ENCODE results near the gene MEG3. TPM values are rescaled to one million over a fixed set of nuclear protein-coding genes. Genes with fewer than 3 reads are reported as not detected.

Gene MEG3
- total RNA-seq, 2 experiments from 2014 or later, result not detected

GRCh38 chr14:100867631-100868315 is 41.9 kb downstream of the MEG3 start:
- Histone ChIP-seq H3K9me3 (ENCODE audit: low read length) (no peaks in the 10 kb centered on the region), H3K4me2 (ENCODE audit: low read length) (no peak overlapping the region), H3K4me3 (ENCODE audit: low read depth, low read length, poor library complexity, severe bottlenecking) (no peak overlapping the region), H3K79me2 (ENCODE audit: insufficient read depth, low read depth, low read length) (no peaks in the 10 kb centered on the region), H3K27ac (ENCODE audit: low read depth, low read length, poor library complexity, severe bottlenecking) (no peak overlapping the region), H3K9me2 (ENCODE audit: insufficient read depth, low read length) (no peaks in the 10 kb centered on the region), H2AFZ (ENCODE audit: low read length) (no peak overlapping the region), H4K20me1 (ENCODE audit: insufficient read depth, low read length) (no peaks in the 10 kb centered on the region), H3K36me3 (ENCODE audit: insufficient read depth, low read length) (no peaks in the 10 kb centered on the region), H3K4me1 (ENCODE audit: insufficient read depth, low read length, poor library complexity, severe bottlenecking) (no peaks in the 10 kb centered on the region)
- POLR2A ChIA-PET, result no interaction called here
- no peak for TF ChIP-seq CTCF (conservative IDR thresholded peaks at IDR 0.05; ENCODE audit: low read length)
- no peak for TF ChIP-seq EZH2phosphoT487 (IDR thresholded peaks at IDR 0.05; ENCODE audit: borderline replicate concordance, low read depth, low read length)
- no TSS peak for BruUV-seq (replicated peaks)
- intact Hi-C loops (cut with micrococcal nuclease; ENCODE audit: unreplicated experiment), result no loop called here
- no peak for DNase-seq (ENCODE audit: low spot score)
- CTCF ChIA-PET (ENCODE audit: unreplicated experiment), result no interaction called here

- no peak for TF ChIP-seq EZH2phosphoT487 (IDR thresholded peaks at IDR 0.05; ENCODE audit: borderline replicate concordance, low read depth, low read length)
- no peak for TF ChIP-seq CTCF (conservative IDR thresholded peaks at IDR 0.05; ENCODE audit: low read length)
- Histone ChIP-seq H3K4me2 (ENCODE audit: low read length) (no peak overlapping the region), H3K9me2 (ENCODE audit: insufficient read depth, low read length) (no peaks in the 10 kb centered on the region), H2AFZ (ENCODE audit: low read length) (no peak overlapping the region), H3K4me3 (ENCODE audit: low read depth, low read length, poor library complexity, severe bottlenecking) (no peak overlapping the region), H3K27ac (ENCODE audit: low read depth, low read length, poor library complexity, severe bottlenecking) (no peak overlapping the region), H3K4me1 (ENCODE audit: insufficient read depth, low read length, poor library complexity, severe bottlenecking) (no peaks in the 10 kb centered on the region), H3K9me3 (ENCODE audit: low read length) (no peaks in the 10 kb centered on the region), H3K79me2 (ENCODE audit: insufficient read depth, low read depth, low read length) (no peaks in the 10 kb centered on the region), H3K36me3 (ENCODE audit: insufficient read depth, low read length) (no peaks in the 10 kb centered on the region), H4K20me1 (ENCODE audit: insufficient read depth, low read length) (no peaks in the 10 kb centered on the region)
- POLR2A ChIA-PET, result no interaction called here
- DNase-seq (ENCODE audit: low spot score), result no peak
- CTCF ChIA-PET (ENCODE audit: unreplicated experiment), result no interaction called here
- BruUV-seq (replicated peaks), result no TSS peak
- intact Hi-C loops (cut with micrococcal nuclease; ENCODE audit: unreplicated experiment), result no loop called here
Observed at GRCh38 chr14:100868621-100869370, 42.9 kb downstream of the MEG3 start.

Data from OCI-LY7 (cell line).